Measurements from ENCODE around the gene STK10. TPM values are rescaled to one million over a fixed set of nuclear protein-coding genes. Genes with fewer than 3 reads are reported as not detected.

STK10 gene
- total and polyA plus RNA-seq, 2 experiments from 2014 or later = 7.5 to 17.8 TPM

DNA sequence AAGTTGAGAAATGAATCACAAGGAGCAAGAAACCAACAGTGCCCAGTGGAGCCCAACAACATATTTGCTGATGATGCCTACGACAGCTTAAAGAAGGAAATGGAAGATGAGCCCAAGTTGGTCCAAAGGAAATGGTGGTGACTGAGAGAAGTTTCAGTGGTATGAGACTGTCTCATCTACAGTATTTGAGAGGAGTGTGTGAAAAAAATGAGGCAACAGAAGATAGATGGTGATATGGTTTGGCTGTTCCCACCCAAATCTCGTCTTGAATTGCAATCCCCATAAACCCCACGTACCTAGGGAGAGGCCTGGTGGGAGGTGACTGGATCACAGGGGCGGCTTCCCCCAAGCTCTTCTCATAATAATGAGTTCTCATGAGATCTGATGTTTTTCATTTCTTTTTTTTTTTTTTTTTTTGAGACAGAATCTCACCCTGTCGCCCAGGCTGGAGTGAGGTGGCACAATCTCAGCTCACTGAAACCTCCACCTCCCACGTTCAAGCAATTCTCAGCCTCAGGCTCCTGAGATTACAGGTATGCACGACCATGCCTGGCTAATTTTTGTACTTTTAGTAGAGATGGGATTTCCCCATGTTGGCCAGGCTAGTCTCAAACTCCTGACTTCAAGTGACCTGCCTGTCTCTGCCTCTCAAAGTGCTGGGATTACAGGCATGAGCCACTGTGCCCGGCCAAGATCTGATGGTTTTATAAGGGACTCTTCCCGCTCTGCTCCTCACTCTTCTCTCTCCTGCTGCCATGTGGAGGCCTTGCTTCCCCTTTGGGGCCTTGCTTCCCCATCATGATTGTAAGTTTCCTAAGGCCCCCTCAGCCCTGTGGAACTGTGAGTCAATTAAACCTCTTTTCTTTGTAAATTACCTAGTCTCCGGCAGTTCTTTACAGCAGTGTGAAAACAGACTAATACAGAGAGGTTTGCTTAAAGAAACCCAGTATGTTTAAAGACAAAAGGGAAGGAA, 36.2 kb upstream of the STK10 start:
- H3K9me3 Mint-ChIP-seq = no peaks in the 10 kb centered on the region
- H3K4me3 Mint-ChIP-seq = no peak overlapping the region
- H3K27me3 Mint-ChIP-seq (ENCODE audit: insufficient read depth, low read depth, poor library complexity) = no peaks in the 10 kb centered on the region
- peaks cover 7% of the 10 kb centered on the region; the same call in 2 of the 3 replicates for H3K4me1 Mint-ChIP-seq
- no peaks in the 10 kb centered on the region for H3K27me3 ChIP-seq (ENCODE audit: insufficient read depth)
- H3K79me2 ChIP-seq (replicated peaks; ENCODE audit: insufficient read depth) = peaks cover 33% of the 10 kb centered on the region
- no peaks in the 10 kb centered on the region for H3K4me1 ChIP-seq (ENCODE audit: insufficient read depth)
- no peak overlapping the region for H3K4me2 ChIP-seq
- ATAC-seq (no peak; the same call in 2 of the 3 replicates), DNase-seq (ENCODE audit: low spot score) (no peak)
- peak overlapping the region; percentile 51; the same call in 1 of the 2 replicates for H3K27ac ChIP-seq (ENCODE audit: low read depth)
- peak overlapping the region; percentile 27 for H3K27ac Mint-ChIP-seq
- H3K36me3 ChIP-seq (ENCODE audit: insufficient read depth) = no peaks in the 10 kb centered on the region
- H3F3A ChIP-seq (replicated peaks; ENCODE audit: low read depth) = no peaks in the 10 kb centered on the region
- H4K20me1 ChIP-seq (replicated peaks; ENCODE audit: insufficient read depth) = peaks cover 16% of the 10 kb centered on the region
- no peak overlapping the region for H3K4me3 ChIP-seq
- TF ChIP-seq NANOG (IDR thresholded peaks at IDR 0.05; ENCODE audit: borderline replicate concordance) = no peak
- no peak for TF ChIP-seq ZNF114 (CRISPR knock-in tag; IDR thresholded peaks at IDR 0.05)
- TF ChIP-seq JUNB (IDR thresholded peaks at IDR 0.05; ENCODE audit: unreplicated experiment) = no peak
- no peak for TF ChIP-seq EZH2phosphoT487 (IDR thresholded peaks at IDR 0.05; ENCODE audit: unreplicated experiment)
- TF ChIP-seq CTCF (conservative IDR thresholded peaks at IDR 0.05; ENCODE audit: low read depth in 2 of 2) = no peak
- no peak for TF ChIP-seq ETS1 (IDR thresholded peaks at IDR 0.05)
- TF ChIP-seq REST (IDR thresholded peaks at IDR 0.05; ENCODE audit: unreplicated experiment) = no peak
- no peak for TF ChIP-seq ZNF462 (CRISPR knock-in tag; IDR thresholded peaks at IDR 0.05)
- no peak for TF ChIP-seq EZH2 (IDR thresholded peaks at IDR 0.05; ENCODE audit: low read depth, unreplicated experiment)
- no peak for TF ChIP-seq POLR2AphosphoS5 (IDR thresholded peaks at IDR 0.05; ENCODE audit: low read depth)
- TF ChIP-seq STAT1 (IDR thresholded peaks at IDR 0.05; ENCODE audit: unreplicated experiment) = no peak
- TF ChIP-seq CREB1 (CRISPR knock-in tag; IDR thresholded peaks at IDR 0.05; ENCODE audit: low read depth) = no peak
- peaks cover 38% of the 10 kb centered on the region; the same call in 2 of the 3 replicates for H3K36me3 Mint-ChIP-seq (ENCODE audit: low read depth)
- H2AFZ ChIP-seq = no peak overlapping the region
- H3K9me2 ChIP-seq (ENCODE audit: insufficient read depth) = no peaks in the 10 kb centered on the region
